Fibroblast of skin of right biceps (primary cell): ENCODE results near the gene ITSN2.
"Not testable (repeated sequence)": the region's sequence is repeated elsewhere in the genome, so short reads cannot be mapped to it uniquely, and the experiment has no call there.

Source experiments
- DNase-seq: peaks from one replicate; pipeline ENCODE4 v3.0.0-alpha.2; 2013

ITSN2 gene

GRCh38 chr2:24362253-24362652, 1.9 kb upstream of the ITSN2 start:
- DNase-seq = no peak

DNA sequence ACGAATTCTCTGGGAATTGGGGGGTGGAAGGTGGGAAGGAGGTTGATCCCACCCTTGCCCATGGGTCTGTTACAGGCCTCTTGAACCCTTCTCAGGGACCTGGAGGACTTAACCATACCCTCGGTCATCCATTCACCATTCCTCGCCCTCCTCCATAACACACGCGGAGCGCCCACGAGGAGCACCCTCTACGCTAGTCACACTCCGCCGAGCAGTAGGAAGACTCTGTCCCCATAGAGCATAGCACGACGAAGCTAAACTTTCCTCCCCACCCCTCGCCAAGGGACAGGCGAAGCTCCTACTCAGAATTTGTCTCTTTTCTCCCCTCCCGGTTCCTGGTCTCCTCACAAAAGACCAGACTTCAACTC, 611 bp upstream of the ITSN2 start:
- DNase-seq = no peak

- no peak for DNase-seq
These were observed 947 bp downstream of the ITSN2 start for GRCh38 chr2:24359129-24360049.

- DNase-seq = not testable (repeated sequence)
These were observed 2.6 kb downstream of the ITSN2 start for GRCh38 chr2:24357767-24358166.

GRCh38 chr2:24357115-24357514, 3.2 kb downstream of the ITSN2 start:
- DNase-seq = not testable (repeated sequence)

DNA sequence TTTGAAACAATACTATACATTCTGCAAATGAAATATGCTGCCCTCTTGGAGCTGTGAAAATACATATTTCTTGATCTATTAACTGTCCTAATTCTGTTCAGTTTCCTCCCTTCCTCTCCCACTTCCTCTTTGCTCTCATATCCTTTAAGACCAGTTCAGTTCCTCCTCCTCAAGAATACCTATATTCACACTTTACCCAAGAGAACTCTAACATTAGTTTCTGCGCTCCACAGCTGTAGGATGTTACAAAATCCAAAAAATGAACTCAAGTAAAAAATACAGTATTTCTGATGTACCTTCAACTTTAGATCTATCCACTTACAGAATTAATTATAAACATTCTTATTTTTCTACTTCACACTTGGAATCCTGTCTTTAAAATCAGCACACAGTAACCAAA, 5.4 kb downstream of the ITSN2 start:
- no peak for DNase-seq

GRCh38 chr2:24354395-24354794, 5.9 kb downstream of the ITSN2 start:
- DNase-seq = no peak

GRCh38 chr2:24353973-24354372, 6.4 kb downstream of the ITSN2 start:
- no peak for DNase-seq

DNA sequence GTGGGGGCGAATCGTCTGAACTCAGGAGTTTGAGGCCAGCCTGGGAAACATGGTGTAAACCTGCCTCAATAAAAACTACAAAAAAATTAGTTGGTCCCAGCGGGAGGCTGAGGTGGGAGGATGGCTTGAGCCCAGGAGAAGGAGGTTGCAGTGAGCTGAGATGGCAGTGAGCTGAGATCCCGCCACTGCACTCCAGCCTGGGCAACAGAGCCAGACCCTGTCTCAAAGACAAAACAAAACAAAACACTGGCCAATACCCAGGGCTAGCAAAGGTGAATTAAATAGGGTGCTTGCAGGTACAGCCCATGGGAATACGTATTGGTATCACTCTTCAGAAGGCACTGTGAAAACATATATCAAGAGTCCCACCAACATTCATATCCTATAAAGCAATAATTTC, 7.0 kb downstream of the ITSN2 start:
- no peak for DNase-seq

GRCh38 chr2:24352664-24353063, 7.7 kb downstream of the ITSN2 start:
- DNase-seq = peak; percentile 41

DNA sequence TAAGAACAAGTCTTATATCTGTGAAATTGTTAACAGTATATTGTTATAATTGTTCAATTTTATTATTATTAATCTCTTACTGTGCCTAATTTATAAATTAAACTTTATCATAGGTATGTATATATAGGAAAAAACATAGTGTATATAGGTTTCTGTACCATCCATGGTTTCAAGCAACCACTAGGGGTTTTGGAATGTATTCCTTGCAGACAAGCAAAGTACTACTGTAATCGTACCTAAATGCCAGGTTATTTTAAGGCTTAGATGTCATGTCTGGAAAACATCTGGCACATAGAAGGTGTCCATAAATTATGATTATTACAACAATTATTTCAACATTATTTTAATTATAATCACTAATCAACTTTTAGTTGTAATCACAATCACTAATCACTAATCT, 8.4 kb downstream of the ITSN2 start:
- no peak for DNase-seq

GRCh38 chr2:24351627-24351938, 8.8 kb downstream of the ITSN2 start:
- no peak for DNase-seq

DNA sequence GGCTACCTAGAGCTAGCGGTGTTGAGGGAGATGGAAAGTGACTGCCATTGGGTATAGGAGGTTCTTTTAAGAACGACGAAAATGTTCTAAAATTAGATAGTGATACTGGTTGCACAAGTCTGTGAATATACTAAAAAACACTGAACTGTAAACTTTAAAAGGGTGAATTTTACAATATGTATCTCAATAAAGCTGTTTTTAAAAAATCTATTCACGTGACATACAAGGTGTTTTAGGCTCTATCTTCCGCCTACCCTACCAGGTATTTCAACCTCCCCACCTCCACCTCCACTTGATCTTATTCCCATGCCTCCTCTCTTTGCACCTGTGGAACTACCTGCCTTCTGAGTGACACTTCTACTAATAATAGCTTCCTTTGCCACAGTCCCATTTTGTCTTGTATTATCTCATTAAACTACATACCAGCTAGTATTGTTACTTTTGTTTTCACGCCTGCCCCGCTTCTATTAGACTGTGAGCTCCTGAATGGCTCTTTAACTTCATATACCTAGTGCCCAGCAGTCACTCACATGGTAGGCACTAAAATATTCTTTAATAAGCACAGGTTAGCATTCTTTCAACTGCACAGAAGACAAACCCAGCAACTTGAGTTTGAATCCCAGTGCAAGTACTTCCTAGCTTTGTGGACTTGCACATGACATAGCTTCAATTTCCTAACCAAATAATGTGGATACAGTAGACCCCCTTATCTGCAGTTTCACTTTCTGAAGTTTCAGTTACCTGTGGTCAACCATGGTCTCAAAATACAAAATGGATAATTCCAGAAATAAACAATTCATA, 9.3 kb downstream of the ITSN2 start:
- DNase-seq = no peak

- DNase-seq = no peak
These were observed 11.2 kb downstream of the ITSN2 start for GRCh38 chr2:24349097-24349496.

- DNase-seq = no peak
These were observed 14.4 kb downstream of the ITSN2 start for GRCh38 chr2:24345937-24346336.

GRCh38 chr2:24343225-24343882, 17.0 kb downstream of the ITSN2 start:
- DNase-seq = no peak

DNA sequence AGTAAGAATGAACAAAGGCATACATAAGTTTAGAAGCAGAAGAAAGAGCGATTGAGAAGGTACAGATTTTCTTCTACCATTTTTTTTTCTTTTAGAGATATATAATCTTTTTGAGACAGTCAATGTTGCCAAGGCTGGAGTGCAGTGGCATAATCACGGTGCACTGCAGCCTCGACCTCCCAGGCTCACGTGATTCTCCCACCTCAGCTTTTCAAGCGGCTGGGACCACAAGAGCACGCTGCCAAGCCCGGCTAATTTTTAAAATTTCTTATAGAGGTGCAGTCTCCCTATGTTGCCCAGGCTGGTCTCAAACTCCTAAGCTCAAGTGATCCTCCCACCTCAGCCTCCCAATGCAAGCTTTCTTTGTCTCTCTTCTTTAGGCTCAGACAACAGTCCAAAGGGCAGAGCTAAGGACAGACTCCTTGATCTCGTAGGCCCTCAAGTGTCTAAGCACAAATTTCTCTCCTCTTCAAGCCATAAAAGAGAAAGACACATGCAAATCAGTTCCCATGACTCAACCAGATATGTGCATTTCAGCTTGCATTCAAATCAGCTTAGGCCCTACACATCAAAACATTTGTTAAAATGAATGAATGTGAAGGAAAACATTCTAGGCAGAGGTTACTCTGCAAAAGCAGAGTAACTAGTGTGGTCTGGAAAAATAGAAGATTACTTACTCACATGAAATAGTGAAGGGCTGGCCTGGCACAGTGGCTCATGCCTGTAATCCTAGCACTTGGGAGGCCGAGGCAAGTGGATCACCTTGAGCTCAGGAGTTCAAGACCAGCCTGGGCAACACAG, 18.0 kb downstream of the ITSN2 start:
- peak; percentile 38 for DNase-seq

DNA sequence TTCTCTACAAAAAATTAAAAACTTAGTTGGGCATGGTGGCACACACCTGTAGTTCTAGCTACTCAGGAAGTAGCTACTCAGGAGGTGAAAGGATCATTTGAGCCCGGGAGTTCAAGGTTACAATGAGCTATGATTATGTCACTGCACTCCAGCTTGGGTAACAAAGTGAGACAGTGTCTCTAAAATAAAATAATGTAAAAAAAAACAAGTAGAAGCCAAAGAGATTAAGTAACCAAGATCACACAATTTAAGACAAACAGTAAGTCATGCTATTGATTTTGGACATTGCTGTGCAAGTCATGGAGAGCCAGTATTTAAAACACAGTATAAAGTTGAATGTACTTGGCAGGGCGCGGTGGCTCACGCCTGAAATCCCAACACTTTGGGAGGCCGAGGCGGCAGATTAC, 20.5 kb downstream of the ITSN2 start:
- no peak for DNase-seq

DNA sequence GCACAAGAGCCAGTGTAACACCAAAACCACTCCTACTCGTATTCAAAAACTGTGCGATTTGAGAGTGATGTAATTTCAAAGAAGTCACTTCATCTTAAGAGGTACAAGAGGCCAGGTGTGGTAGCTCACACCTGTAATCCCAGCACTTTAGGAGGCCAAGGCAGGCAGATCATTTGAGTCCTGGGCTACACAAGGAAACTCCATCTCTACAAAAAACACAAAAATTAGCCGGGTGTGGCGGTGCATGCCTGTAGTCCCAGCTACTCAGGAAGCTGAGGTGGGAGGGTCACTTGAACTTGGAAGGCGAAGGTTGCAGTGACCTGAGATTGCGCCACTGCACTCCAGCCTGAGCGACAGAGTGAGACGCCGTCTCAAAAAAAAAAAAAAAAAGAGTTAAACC, 21.2 kb downstream of the ITSN2 start:
- not testable (repeated sequence) for DNase-seq

GRCh38 chr2:24337890-24338289, 22.4 kb downstream of the ITSN2 start:
- no peak for DNase-seq

GRCh38 chr2:24336811-24337210, 23.5 kb downstream of the ITSN2 start:
- no peak for DNase-seq

GRCh38 chr2:24334245-24334633, 26.1 kb downstream of the ITSN2 start:
- DNase-seq = peak; percentile 4
